ENCODE results near the gene HIGD1C. TPM values are rescaled to one million over a fixed set of nuclear protein-coding genes. Genes with fewer than 3 reads are reported as not detected.
A peak's percentile ranks its signal among the peaks of the same experiment; 100 is the strongest.
"Not testable (repeated sequence)": the region's sequence is repeated elsewhere in the genome, so short reads cannot be mapped to it uniquely, and the experiment has no call there.

Gene HIGD1C
- total RNA-seq: not detected in 2 replicates

- DNase-seq (ENCODE audit: low read depth, low spot score): no peak
Measured at GRCh38 chr12:50952510-50952909, at the start of gene HIGD1C. Gene HIGD1C (plus strand): TSS chr12:50952544. CDS start chr12:50953999, 1,455 bp downstream.

GRCh38 chr12:50908479-50908878 lies 43.9 kb upstream of the HIGD1C start:
- DNase-seq (ENCODE audit: low read depth, low spot score): not testable (repeated sequence)

GRCh38 chr12:50912361-50912760 lies 40.0 kb upstream of the HIGD1C start:
- not testable (repeated sequence) for DNase-seq (ENCODE audit: low read depth, low spot score)

- DNase-seq (ENCODE audit: low read depth, low spot score): no peak
Measured at GRCh38 chr12:50913224-50913623, 39.1 kb upstream of the HIGD1C start.

- DNase-seq (ENCODE audit: low read depth, low spot score): no peak
Measured at GRCh38 chr12:50914872-50915484, 37.4 kb upstream of the HIGD1C start.

GRCh38 chr12:50916292-50916691 lies 36.1 kb upstream of the HIGD1C start:
- DNase-seq (ENCODE audit: low read depth, low spot score): no peak

- no peak for DNase-seq (ENCODE audit: low read depth, low spot score)
Measured at GRCh38 chr12:50918584-50919316, 33.6 kb upstream of the HIGD1C start.

- DNase-seq (ENCODE audit: low read depth, low spot score): no peak
Measured at GRCh38 chr12:50922820-50923219, 29.5 kb upstream of the HIGD1C start.

GRCh38 chr12:50923361-50924130 lies 28.8 kb upstream of the HIGD1C start:
- no peak for DNase-seq (ENCODE audit: low read depth, low spot score)

GRCh38 chr12:50924131-50924438 lies 28.3 kb upstream of the HIGD1C start:
- no peak for DNase-seq (ENCODE audit: low read depth, low spot score)

GRCh38 chr12:50924439-50925341 lies 27.7 kb upstream of the HIGD1C start:
- DNase-seq (ENCODE audit: low read depth, low spot score): peak; percentile 78

GRCh38 chr12:50925342-50925651 lies 27.0 kb upstream of the HIGD1C start:
- no peak for DNase-seq (ENCODE audit: low read depth, low spot score)

- no peak for DNase-seq (ENCODE audit: low read depth, low spot score)
Measured at GRCh38 chr12:50925920-50926319, 26.4 kb upstream of the HIGD1C start.

GRCh38 chr12:50926415-50926814 lies 25.9 kb upstream of the HIGD1C start:
- DNase-seq (ENCODE audit: low read depth, low spot score): no peak

GRCh38 chr12:50926932-50927331 lies 25.4 kb upstream of the HIGD1C start:
- DNase-seq (ENCODE audit: low read depth, low spot score): not testable (repeated sequence)

- no peak for DNase-seq (ENCODE audit: low read depth, low spot score)
Measured at GRCh38 chr12:50927356-50927755, 25.0 kb upstream of the HIGD1C start.

GRCh38 chr12:50927766-50928224 lies 24.5 kb upstream of the HIGD1C start:
- no peak for DNase-seq (ENCODE audit: low read depth, low spot score)

- DNase-seq (ENCODE audit: low read depth, low spot score): no peak
Measured at GRCh38 chr12:50928392-50928791, 24.0 kb upstream of the HIGD1C start.

- DNase-seq (ENCODE audit: low read depth, low spot score): no peak
Measured at GRCh38 chr12:50929831-50930230, 22.5 kb upstream of the HIGD1C start.

- DNase-seq (ENCODE audit: low read depth, low spot score): not testable (repeated sequence)
Measured at GRCh38 chr12:50930477-50930876, 21.9 kb upstream of the HIGD1C start.

GRCh38 chr12:50932787-50933280 lies 19.5 kb upstream of the HIGD1C start:
- DNase-seq (ENCODE audit: low read depth, low spot score): no peak
